HT-29 (cell line): Measurements from ENCODE around the gene TBC1D22A. TPM values are rescaled to one million over a fixed set of nuclear protein-coding genes. Genes with fewer than 3 reads are reported as not detected.
A peak's percentile ranks its signal among the peaks of the same experiment; 100 is the strongest.

Source experiments
- DNase-seq: peaks from one replicate; pipeline ENCODE4 v3.0.0-alpha.2; 2015; ENCODE audit warnings: low spot score
- total RNA-seq: library from RNA; depleted of rRNA; stranded (reverse); fragments of >200 nt; shearing (Covaris generic); gene quantifications from 2 replicates; pipeline ENCODE4 v1.2.3, GENCODE V29; 2014

TBC1D22A gene
- total RNA-seq, 1 experiment from 2014 or later = 23.9 TPM

DNA sequence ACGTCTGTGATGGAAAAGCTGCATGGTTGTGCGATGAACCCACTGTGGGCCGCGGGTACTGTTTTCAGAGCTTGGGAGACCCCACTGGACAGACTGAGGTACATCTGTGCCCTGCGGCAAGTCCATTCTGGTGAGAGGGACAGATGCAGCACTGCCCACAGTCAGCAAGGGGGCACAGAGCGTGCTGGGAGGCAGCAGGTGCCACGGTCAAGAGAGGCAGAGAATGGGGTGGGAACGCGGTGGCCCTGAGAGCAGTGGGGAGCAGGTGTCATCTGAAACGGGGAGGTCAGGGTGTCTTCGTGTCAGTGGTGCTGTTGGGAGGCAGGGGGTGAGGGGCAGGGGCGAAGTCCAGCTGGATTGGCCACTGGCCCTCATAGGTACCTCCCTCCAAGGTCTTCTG, 32.0 kb downstream of the TBC1D22A start:
- DNase-seq = no peak

DNA sequence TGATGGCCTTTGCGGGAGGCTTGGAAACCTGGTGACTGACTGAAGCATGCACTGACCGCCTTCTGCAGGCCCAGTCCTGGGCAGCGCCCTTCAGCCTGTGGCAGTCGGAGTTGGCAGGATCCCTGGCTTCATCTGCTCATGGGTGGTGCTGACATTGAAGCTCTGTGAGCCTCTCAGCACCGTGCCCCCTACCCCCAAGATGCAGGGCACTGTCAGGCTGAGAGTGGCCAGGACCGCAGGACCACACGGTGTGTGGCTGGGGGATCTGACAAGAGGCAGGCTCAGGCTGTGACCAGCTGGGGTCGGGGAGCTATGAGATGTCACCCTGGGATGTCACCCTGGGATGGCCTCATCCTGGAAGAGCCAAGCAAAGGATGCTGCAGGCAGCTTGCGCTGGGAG, 32.7 kb downstream of the TBC1D22A start:
- DNase-seq = no peak

DNA sequence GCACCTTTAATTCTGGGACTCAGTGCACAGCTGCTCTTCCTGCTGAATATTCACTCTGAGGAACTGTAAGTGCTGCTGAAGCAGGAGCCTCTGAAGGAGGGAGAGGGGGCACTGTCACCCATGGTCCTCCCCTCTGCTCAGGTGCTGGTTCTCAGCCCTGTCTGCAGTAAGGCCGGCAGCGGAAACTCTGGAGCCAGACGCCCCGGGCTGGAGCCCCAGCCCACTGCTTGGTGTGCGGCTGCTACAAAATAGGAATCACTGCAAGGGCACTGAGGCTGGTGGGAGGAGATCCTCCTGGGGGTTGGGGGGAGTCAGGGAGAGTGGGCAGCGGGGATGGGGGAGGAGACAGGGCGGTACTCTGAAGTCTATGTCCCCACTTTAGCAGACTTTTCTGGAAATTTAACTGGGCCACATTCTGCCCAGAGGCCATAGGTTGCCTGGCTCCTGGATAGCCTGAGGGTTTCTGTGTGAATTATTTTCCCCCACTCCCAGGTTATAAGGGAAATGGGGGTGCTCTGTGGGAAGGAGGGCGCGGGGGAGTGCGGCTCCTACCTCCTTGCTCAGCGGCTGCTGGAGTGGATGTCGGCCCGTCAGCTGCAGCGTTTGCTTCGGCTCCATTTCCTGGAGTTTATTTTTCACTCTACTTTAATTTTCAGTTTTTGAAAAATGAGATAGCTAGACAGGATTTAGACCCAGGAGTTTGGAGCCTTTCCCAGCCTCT, 33.6 kb downstream of the TBC1D22A start:
- no peak for DNase-seq

GRCh38 chr22:46796566-46797195, 34.2 kb downstream of the TBC1D22A start:
- no peak for DNase-seq

DNA sequence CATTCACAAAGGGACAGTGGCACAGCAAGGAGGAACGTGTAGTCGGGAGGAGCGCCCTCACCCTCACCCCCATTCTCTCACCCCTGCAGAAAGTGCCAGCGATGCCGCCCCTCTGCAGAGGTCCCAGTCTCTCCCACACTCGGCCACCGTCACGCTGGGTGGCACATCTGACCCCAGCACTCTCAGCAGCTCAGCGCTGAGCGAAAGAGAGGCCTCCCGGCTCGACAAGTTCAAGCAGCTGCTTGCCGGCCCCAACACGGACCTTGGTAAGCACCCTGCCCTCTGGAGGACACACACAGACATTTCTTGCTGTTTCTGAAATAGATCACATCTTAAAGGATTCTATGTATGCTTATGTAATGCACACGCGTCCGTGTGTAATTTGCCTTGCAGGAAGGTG, 34.9 kb downstream of the TBC1D22A start:
- peak; percentile 13 for DNase-seq

DNA sequence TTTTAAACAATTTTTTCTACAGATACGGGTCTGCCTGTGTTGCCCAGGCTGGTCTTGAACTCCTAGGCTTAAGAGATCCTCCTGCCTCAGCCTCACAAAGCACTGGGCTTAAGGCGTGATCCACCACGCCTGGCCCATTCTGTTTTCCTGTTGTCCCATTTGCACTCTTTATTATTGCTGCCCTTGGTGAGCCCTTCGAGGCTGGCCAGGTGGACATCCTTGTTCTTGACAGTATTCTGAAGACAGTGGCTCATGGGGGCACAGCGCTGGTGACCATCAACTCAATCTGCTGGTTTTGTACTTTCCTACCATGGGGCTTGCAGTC, 35.6 kb downstream of the TBC1D22A start:
- no peak for DNase-seq

- DNase-seq = peak; percentile 83
These were observed 36.2 kb downstream of the TBC1D22A start for GRCh38 chr22:46798366-46799350.

GRCh38 chr22:46799626-46800025, 37.2 kb downstream of the TBC1D22A start:
- no peak for DNase-seq

DNA sequence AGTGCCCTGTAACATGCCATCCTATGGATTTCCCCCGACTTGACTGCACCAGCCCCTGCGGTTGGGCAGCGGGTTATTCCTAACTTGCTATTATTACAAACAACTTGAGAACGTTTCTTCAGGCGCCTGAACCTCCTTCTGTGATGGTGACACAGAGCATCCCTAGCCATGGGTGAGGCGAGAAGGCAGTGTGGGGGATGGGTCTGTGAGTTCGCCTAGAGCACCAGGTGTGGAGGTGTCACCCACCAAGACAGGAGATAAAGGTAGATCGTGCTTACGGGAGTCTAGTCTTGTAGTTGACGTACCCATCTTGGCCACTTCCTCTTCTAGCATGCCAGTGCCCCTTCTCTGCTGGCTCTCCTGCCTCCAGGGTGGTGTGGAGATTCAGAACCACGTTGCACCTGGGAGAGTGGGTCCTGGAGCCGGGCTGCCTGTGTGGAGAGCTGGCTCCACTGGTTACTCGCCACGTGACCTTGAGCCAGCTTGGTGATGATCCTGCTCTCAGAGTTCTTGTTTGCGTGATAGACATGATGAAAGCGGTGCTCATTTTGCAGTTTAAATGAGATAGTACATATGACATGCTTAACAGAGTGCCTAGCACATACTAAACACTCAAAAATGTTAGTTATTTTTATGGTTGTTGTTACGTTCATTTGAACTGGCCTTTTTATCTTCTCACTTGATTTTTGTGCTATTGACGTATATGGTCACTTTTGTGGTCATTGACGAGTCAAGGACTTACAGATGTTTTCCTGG, 37.8 kb downstream of the TBC1D22A start:
- no peak for DNase-seq

DNA sequence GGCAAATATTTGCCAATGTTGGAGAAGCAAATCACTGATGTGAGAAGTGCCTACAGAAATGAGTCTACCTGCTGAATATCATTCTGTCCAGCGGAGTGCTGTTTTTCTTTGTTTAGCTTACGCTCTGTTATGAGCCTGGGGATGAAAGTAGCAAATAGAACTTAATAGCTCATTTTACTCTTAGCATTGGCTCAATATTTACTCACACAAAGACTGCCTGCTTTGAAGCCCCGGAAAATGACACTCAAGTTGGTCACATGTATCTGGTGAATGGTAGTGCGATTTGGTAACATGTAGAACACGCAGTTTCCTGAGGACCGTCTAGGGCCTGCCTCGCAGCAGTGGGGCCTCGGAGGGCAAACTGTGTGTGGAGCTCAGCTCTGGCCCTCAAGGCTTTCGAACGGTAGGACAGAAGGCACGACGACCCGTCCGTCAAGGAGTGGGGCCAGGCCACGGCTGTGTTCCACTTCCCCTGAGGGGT, 38.9 kb downstream of the TBC1D22A start:
- DNase-seq = no peak

DNA sequence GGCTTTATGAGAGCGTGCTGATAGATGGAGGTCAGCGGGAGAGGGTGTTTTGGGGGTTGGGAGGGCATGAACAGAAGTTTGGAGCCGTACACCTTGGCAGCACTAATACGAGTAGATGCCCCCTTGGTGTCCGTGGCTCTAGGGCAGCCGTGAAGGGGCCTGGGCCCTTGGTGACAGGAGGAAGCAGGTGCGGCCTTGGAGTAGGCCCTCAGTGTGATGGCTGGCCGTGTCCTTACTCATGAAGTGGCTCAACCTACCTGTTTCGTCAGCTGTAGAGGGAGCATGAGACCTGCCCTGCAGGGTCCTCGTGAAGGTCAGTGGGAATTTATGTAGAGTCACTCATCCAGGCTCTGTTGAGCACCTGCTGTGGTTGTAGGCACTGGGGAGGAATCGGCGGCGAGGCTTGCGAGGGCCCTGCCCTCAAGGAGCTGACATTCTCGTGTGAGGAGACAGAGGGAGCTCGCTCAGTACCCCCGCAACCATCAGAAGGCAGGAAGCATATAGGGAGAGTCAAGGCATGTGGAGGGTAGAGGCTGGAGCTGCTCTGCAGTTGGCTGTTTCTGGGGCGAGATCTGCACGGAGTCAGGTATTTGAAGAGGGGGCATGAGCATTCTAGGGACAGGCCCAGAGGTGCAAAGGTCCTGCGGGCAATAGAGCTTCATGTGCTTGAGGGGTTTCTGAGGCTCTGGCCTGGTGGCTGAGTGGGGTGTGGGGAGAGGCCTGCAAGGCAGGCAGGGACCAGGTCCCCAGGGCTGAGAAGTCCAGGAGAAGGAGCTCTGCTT, 39.6 kb downstream of the TBC1D22A start:
- no peak for DNase-seq

- no peak for DNase-seq
These were observed 40.2 kb downstream of the TBC1D22A start for GRCh38 chr22:46802608-46803027.

- DNase-seq = peak; percentile 53
These were observed 40.8 kb downstream of the TBC1D22A start for GRCh38 chr22:46803031-46803880.

- DNase-seq = no peak
These were observed 41.5 kb downstream of the TBC1D22A start for GRCh38 chr22:46803936-46804335.

- DNase-seq = no peak
These were observed 44.3 kb downstream of the TBC1D22A start for GRCh38 chr22:46806794-46807193.

DNA sequence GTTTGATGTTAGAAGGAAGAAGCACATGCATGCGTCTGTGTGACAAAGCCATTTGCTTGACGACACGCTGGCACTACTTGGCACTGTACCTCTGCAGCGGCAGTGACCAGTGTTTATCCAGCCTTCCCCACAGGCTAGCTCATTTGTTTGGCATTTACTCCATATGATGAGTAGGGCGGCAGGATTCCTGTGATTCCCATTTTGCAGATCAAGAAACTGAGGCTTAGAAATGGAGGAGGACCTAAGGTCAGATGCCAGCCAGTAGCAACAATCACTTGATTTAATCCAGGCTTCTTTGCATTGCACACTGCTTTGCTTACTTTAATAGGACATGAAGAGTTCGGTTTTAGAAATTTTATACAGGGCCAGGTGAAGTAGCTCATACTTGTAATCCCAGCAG, 45.0 kb downstream of the TBC1D22A start:
- DNase-seq = no peak

GRCh38 chr22:46809153-46809885, 46.9 kb downstream of the TBC1D22A start:
- DNase-seq = no peak

GRCh38 chr22:46810856-46811786, 48.7 kb downstream of the TBC1D22A start:
- no peak for DNase-seq
